Esophagus muscularis mucosa (tissue), 4 donors: Measurements from ENCODE around the gene ZFYVE27. TPM values are rescaled to one million over a fixed set of nuclear protein-coding genes. Genes with fewer than 3 reads are reported as not detected.

Experiments used
- DNase-seq: peaks from one replicate; pipeline ENCODE4 v3.0.0-alpha.2; 2017; ENCODE audit errors: extremely low spot score
- H3K27ac ChIP-seq, 4 donors: fragments of 200-600 bp; sonication (generic); replicated peaks in 1 of 4; 1 replicate in 3 of 4; 2 replicates in 1 of 4; pipeline ENCODE4 v1.5.1; 2016 to 2019; ENCODE audit warnings: mild to moderate bottlenecking in 1 of 4
- H3K27me3 ChIP-seq, 4 donors: fragments of 200-600 bp; sonication (generic); one replicate each; pipeline versions ENCODE4 v1.5.1 to v1.6.0; 2016 to 2019
- H3K36me3 ChIP-seq, 4 donors: fragments of 200-600 bp; sonication (generic); one replicate each; pipeline ENCODE4 v1.5.1; 2016 to 2019
- H3K4me1 ChIP-seq, 4 donors: fragments of 200-600 bp; sonication (generic); one replicate each; pipeline ENCODE4 v1.5.1; 2016 to 2019
- H3K4me3 ChIP-seq, 4 donors: fragments of 200-600 bp; sonication (generic); 1 replicate in 2 of 4; 2 replicates in 2 of 4; pipeline ENCODE4 v1.5.1; 2016 to 2019; ENCODE audit warnings: mild to moderate bottlenecking in 4 of 4, moderate library complexity in 1 of 4
- H3K9me3 ChIP-seq, 4 donors: fragments of 200-600 bp; sonication (generic); 1 replicate in 3 of 4; 2 replicates in 1 of 4; pipeline ENCODE4 v1.5.1; 2016 to 2019
- CTCF ChIP-seq, 3 experiments: fragments of 200-600 bp in 2 of 3; fragments of 450-650 bp in 1 of 3; sonication (generic) in 2 of 3; IDR thresholded peaks; one replicate each; pipeline ENCODE4 v1.5.1; 2017 to 2019; ENCODE audit warnings: antibody characterized with exemption in 3 of 3, mild to moderate bottlenecking in 2 of 3, moderate library complexity in 1 of 3
- EP300 ChIP-seq: sonication (generic); formaldehyde crosslinking; IDR thresholded peaks from one replicate; pipeline ENCODE4 v1.6.1; 2017; ENCODE audit warnings: antibody characterized with exemption
- POLR2A ChIP-seq: fragments of 450-650 bp; IDR thresholded peaks from one replicate; pipeline ENCODE4 v1.6.1; 2017; ENCODE audit warnings: antibody characterized with exemption, moderate library complexity, mild to moderate bottlenecking, low read depth
- POLR2AphosphoS5 ChIP-seq, 2 donors: sonication (generic); formaldehyde crosslinking; IDR thresholded peaks; one replicate each; pipeline ENCODE4 v1.6.1; 2017; ENCODE audit warnings: antibody characterized with exemption in 2 of 2
- WGBS: methylation state at CpG from one replicate; pipeline ENCODE4 v1.1.5; 2018; 5-methylcytosine and 5-hydroxymethylcytosine counted together
- intact Hi-C: fragments of 100-400 bp; cut with DNase I; formaldehyde crosslinking; loops from one replicate; pipeline ENCODE4 v1.15.1; 2023
- total RNA-seq, 4 donors: library from RNA; depleted of rRNA; stranded (reverse); fragments of >200 nt; gene quantifications; one replicate each; pipeline versions ENCODE4 v1.1.0 to v1.2.1, GENCODE V29; 2016

The ZFYVE27 gene
- total RNA-seq, 4 donors from 2014 or later, result 7.1 to 17.2 (median 16.0) TPM

- Histone ChIP-seq H3K4me1 (peaks cover 5 to 17% (median 15%) of the 10 kb centered on the region in 4 donors), H3K9me3 (no peaks in the 10 kb centered on the region), H3K36me3 (peaks cover 27 to 97% (median 70%) of the 10 kb centered on the region in 4 donors), H3K27me3 (no peaks in the 10 kb centered on the region), H3K27ac (no peak overlapping the region), H3K4me3 (no peak overlapping the region)
- no peak for DNase-seq
- intact Hi-C loops, result no loop called here
- 81% methylated on average over 10 of the region's 10 CpGs for WGBS
- TF ChIP-seq CTCF (IDR thresholded peaks at IDR 0.05) (no peak), POLR2AphosphoS5 (IDR thresholded peaks at IDR 0.05) (no peak), POLR2A (no peak), EP300 (no peak)
Observed at GRCh38 chr10:97743169-97743943, 6.4 kb downstream of the ZFYVE27 start.

GRCh38 chr10:97744405-97745035 lies 7.6 kb downstream of the ZFYVE27 start:
- Histone ChIP-seq H3K27me3 (no peaks in the 10 kb centered on the region), H3K9me3 (no peaks in the 10 kb centered on the region), H3K4me3 (no peak overlapping the region), H3K27ac (no peak overlapping the region), H3K36me3 (peaks cover 33 to 97% (median 75%) of the 10 kb centered on the region in 4 donors), H3K4me1 (peaks cover 0 to 9% (median 7%) of the 10 kb centered on the region in 4 donors)
- intact Hi-C loops, result no loop called here
- TF ChIP-seq POLR2AphosphoS5 (IDR thresholded peaks at IDR 0.05) (no peak), CTCF (IDR thresholded peaks at IDR 0.05) (no peak), EP300 (no peak), POLR2A (no peak)
- 93% methylated on average over 15 of the region's 15 CpGs for WGBS
- DNase-seq, result no peak

- H3K9me3 ChIP-seq, result no peaks in the 10 kb centered on the region
- peaks cover 0 to 9% (median 0%) of the 10 kb centered on the region in 4 donors for H3K4me1 ChIP-seq
- peaks cover 60 to 99% (median 89%) of the 10 kb centered on the region in 4 donors for H3K36me3 ChIP-seq
- H3K27me3 ChIP-seq, result no peaks in the 10 kb centered on the region
- no peak for DNase-seq
- H3K4me3 ChIP-seq, result no peak overlapping the region
- TF ChIP-seq CTCF (IDR thresholded peaks at IDR 0.05) (no peak), POLR2AphosphoS5 (IDR thresholded peaks at IDR 0.05) (no peak), EP300 (no peak), POLR2A (no peak)
- H3K27ac ChIP-seq, result no peak overlapping the region
- intact Hi-C loops, result no loop called here
- WGBS, result 92% methylated on average over 1 of the region's 1 CpG
Observed at GRCh38 chr10:97747573-97747972, 10.6 kb downstream of the ZFYVE27 start.

- H3K9me3 ChIP-seq, result no peaks in the 10 kb centered on the region
- intact Hi-C loops, result no loop called here
- H3K4me3 ChIP-seq, result no peak overlapping the region
- H3K27ac ChIP-seq, result no peak overlapping the region
- H3K36me3 ChIP-seq, result peaks cover 66 to 99% (median 92%) of the 10 kb centered on the region in 4 donors
- TF ChIP-seq POLR2AphosphoS5 (IDR thresholded peaks at IDR 0.05), result no peak
- no peak for TF ChIP-seq EP300
- TF ChIP-seq CTCF (IDR thresholded peaks at IDR 0.05), result no peak
- TF ChIP-seq POLR2A, result no peak
- no peaks in the 10 kb centered on the region for H3K27me3 ChIP-seq
- no peak for DNase-seq
- peaks cover 0 to 5% (median 0%) of the 10 kb centered on the region in 4 donors for H3K4me1 ChIP-seq
- 80% methylated on average over 3 of the region's 10 CpGs for WGBS
Observed at GRCh38 chr10:97748116-97748515, 11.2 kb downstream of the ZFYVE27 start.
